ENCODE results near the gene ATAT1. TPM values are rescaled to one million over a fixed set of nuclear protein-coding genes. Genes with fewer than 3 reads are reported as not detected.

The ATAT1 gene
- total and polyA plus RNA-seq, 10 of the 15 experiments (the other 5 are each of a cell fraction or from before 2014, with no cell fraction given): 1.1 to 14.2 (median 6.9) TPM

DNA sequence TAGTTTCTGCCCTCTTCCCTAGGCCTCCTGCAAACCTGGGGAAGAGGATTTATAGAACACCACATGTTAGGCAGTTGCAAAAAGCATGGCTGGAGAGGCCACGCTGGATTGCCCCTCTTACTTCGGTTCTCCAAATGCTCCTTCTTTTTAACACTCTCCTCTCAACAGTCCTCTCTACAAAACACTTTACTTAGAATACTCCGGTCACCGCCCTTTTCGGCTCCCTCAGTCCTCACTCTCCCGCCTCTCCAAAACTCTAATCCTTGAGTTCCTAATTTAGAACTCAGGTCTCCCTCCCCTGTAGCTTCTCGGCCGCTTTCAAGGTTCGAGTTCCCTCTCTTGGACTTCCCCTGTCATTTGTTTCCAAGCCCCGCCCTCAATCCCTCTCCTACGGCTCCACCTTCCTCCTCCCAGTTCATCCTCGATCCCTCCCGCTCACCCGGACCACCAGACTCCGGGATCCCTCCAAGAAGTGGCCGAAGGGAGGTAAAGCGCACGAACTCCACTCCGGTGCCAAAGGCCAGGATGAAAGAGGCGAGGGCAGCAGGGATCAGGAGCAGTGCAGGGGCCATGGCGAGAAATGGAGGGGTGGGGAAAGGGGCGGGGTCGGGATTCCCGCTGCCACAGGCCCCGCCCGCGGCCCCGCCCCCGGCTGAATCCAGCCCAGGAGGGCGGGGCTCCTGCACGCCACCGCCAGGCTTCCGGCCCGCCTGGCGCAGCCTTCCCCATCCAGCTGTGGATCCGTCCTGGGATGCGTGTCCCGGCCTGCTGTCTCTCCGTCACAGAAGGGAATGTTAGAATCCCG, 63.9 kb downstream of the ATAT1 start, which contains the start of gene NRM (continued):
- TF ChIP-seq, protein P1, sequence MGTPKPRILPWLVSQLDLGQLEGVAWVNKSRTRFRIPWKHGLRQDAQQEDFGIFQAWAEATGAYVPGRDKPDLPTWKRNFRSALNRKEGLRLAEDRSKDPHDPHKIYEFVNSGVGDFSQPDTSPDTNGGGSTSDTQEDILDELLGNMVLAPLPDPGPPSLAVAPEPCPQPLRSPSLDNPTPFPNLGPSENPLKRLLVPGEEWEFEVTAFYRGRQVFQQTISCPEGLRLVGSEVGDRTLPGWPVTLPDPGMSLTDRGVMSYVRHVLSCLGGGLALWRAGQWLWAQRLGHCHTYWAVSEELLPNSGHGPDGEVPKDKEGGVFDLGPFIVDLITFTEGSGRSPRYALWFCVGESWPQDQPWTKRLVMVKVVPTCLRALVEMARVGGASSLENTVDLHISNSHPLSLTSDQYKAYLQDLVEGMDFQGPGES (IDR thresholded peaks at IDR 0.05): 0 out of 2 replicates have a peak, but pooled peaks have one; percentile 28
- TF ChIP-seq ASH2L (IDR thresholded peaks at IDR 0.05; ENCODE audit: borderline replicate concordance, low read depth) (no peak), NFYB (IDR thresholded peaks at IDR 0.05; ENCODE audit: insufficient read depth, low read depth, low read length) (no peak), IKZF2 (IDR thresholded peaks at IDR 0.05) (peak; percentile 96 to 97), MYC (IDR thresholded peaks at IDR 0.05; ENCODE audit: insufficient read depth, insufficient read length, insufficient replicate concordance, low read length, severe bottlenecking) (no peak), YBX1 (IDR thresholded peaks at IDR 0.05) (no peak), EGR1 (IDR thresholded peaks at IDR 0.05; ENCODE audit: borderline replicate concordance in 1 of 2, low read depth in 2 of 2, low read length in 2 of 2) (no peak), E2F8 (IDR thresholded peaks at IDR 0.05; ENCODE audit: low read depth, partially characterized antibody) (peak; percentile 21), TCF12 (IDR thresholded peaks at IDR 0.05; ENCODE audit: low read depth, low read length) (no peak), CUX1 (IDR thresholded peaks at IDR 0.05; ENCODE audit: insufficient replicate concordance, low read depth, low read length) (no peak), SMC3 (IDR thresholded peaks at IDR 0.05; ENCODE audit: borderline replicate concordance, low read length) (no peak), JUND (IDR thresholded peaks at IDR 0.05; ENCODE audit: low read depth, low read length) (no peak), RB1 (IDR thresholded peaks at IDR 0.05; ENCODE audit: borderline replicate concordance) (peak; percentile 8; the same call in 1 of the 2 replicates), BMI1 (IDR thresholded peaks at IDR 0.05; ENCODE audit: borderline replicate concordance) (no peak), ZNF274 (IDR thresholded peaks at IDR 0.05; ENCODE audit: insufficient read depth, insufficient read length) (no peak), DPF2 (IDR thresholded peaks at IDR 0.05) (no peak), ATF7 (IDR thresholded peaks at IDR 0.05; ENCODE audit: low read depth) (peak; percentile 35; the same call in 1 of the 2 replicates), ZZZ3 (IDR thresholded peaks at IDR 0.05; ENCODE audit: control insufficient read depth, insufficient read length, low read depth) (no peak)
- TF ChIP-seq, protein P2, sequence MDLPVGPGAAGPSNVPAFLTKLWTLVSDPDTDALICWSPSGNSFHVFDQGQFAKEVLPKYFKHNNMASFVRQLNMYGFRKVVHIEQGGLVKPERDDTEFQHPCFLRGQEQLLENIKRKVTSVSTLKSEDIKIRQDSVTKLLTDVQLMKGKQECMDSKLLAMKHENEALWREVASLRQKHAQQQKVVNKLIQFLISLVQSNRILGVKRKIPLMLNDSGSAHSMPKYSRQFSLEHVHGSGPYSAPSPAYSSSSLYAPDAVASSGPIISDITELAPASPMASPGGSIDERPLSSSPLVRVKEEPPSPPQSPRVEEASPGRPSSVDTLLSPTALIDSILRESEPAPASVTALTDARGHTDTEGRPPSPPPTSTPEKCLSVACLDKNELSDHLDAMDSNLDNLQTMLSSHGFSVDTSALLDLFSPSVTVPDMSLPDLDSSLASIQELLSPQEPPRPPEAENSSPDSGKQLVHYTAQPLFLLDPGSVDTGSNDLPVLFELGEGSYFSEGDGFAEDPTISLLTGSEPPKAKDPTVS (IDR thresholded peaks at IDR 0.05; ENCODE audit: low read depth, low read length): no peak

Measured in GM12878 (cell line).